GM12892 (cell line): ENCODE results near the gene LMOD3.

Source experiments
- POLR2A ChIP-seq: IDR thresholded peaks from 2 replicates; pipeline ENCODE4 v1.6.1; 2011; ENCODE audit warnings: low read depth, low read length, control low read depth
- POLR2AphosphoS5 ChIP-seq: IDR thresholded peaks from 2 replicates; pipeline ENCODE4 v1.6.1; 2011; ENCODE audit warnings: low read depth, low read length, control low read depth
- TAF1 ChIP-seq: IDR thresholded peaks from 2 replicates; pipeline ENCODE4 v1.6.1; 2011; ENCODE audit warnings: low read depth, mild to moderate bottlenecking, control low read depth, low read length, borderline replicate concordance

GRCh38 chr3:69128509-69128908 lies 6.1 kb upstream of the LMOD3 start:
- no peak for TF ChIP-seq POLR2A
- TF ChIP-seq TAF1 = no peak
- no peak for TF ChIP-seq POLR2AphosphoS5
